K562 (cell line): ENCODE data around the gene GLIS1. TPM values are rescaled to one million over a fixed set of nuclear protein-coding genes. Genes with fewer than 3 reads are reported as not detected.
A peak's percentile ranks its signal among the peaks of the same experiment; 100 is the strongest.

Experiments
- ATAC-seq: fragments of 200-7000 bp; cut with Tn5 transposase; 3 replicates; pipeline ENCODE4 v1.9.1; 2020; ENCODE audit warnings: moderate library complexity
- BruUV-seq: library from RNA; stranded (reverse); fragments of 400-500 nt; replicated peaks from 2 replicates; lab custom pipeline; 2021; lab: Mats Ljungman, UMichigan
- CTCF ChIA-PET: fragments of 300-600 bp; formaldehyde crosslinking; extraction: SDS; loops from one replicate; lab custom pipeline; 2021; ENCODE audit warnings: low intra/inter-chr PET ratio; lab: Yijun Ruan, JAX
- POLR2A ChIA-PET: fragments of 300-600, 350-650 bp; sonication (Branson Sonifier 250); formaldehyde crosslinking; extraction: SDS; loops from one replicate; lab custom pipeline; 2021; ENCODE audit warnings: antibody characterized with exemption, inconsistent platforms; lab: Yijun Ruan, JAX
- DNase-seq, 4 experiments: peaks; one replicate each; pipeline versions ENCODE4 v3.0.0 to v3.0.0-alpha.2; 2011 to 2018; ENCODE audit warnings: low spot score in 3 of 4, mixed read lengths in 3 of 4; ENCODE audit errors: extremely low read depth in 1 of 4
- FAIRE-seq: peaks from 2 replicates; lab custom pipeline; 2011; peaks lifted over from hg19 to GRCh38; lab: Jason Lieb, UNC
- H2AFZ ChIP-seq: 2 replicates; pipeline ENCODE4 v1.6.0; 2011; ENCODE audit warnings: low read depth, low read length, control low read depth, inconsistent platforms
- H3K27ac ChIP-seq: fragments of 200-600 bp; 3 replicates; pipeline ENCODE4 v1.8.0; 2011; ENCODE audit warnings: low read depth, mild to moderate bottlenecking, control low read depth, inconsistent platforms, low read length, moderate library complexity, mixed read lengths; ENCODE audit errors: extremely low read depth
- H3K27me3 ChIP-seq, 2 experiments: fragments of 300-600 bp in 1 of 2; 2 replicates in 1 of 2; 3 replicates in 1 of 2; pipeline versions ENCODE4 v1.6.0 to v1.8.0; 2011; ENCODE audit warnings: inconsistent platforms in 2 of 2, low read length in 2 of 2, mild to moderate bottlenecking in 1 of 2, mixed read lengths in 1 of 2, moderate library complexity in 1 of 2; ENCODE audit not compliant: control insufficient read depth in 2 of 2, insufficient read depth in 2 of 2
- H3K36me3 ChIP-seq: fragments of 300-600 bp; 3 replicates; pipeline ENCODE4 v1.8.0; 2011; ENCODE audit warnings: mild to moderate bottlenecking, low read length, inconsistent platforms; ENCODE audit not compliant: control insufficient read depth, insufficient read depth
- H3K4me1 ChIP-seq, 2 experiments: fragments of 200-600 bp in 1 of 2; replicated peaks in 1 of 2; 2 replicates in 1 of 2; 3 replicates in 1 of 2; pipeline versions ENCODE4 v1.5.1 to v1.8.0; 2011; ENCODE audit warnings: inconsistent platforms in 2 of 2, low read length in 2 of 2, mild to moderate bottlenecking in 1 of 2, mixed read lengths in 1 of 2, moderate library complexity in 1 of 2; ENCODE audit not compliant: control insufficient read depth in 2 of 2, insufficient read depth in 2 of 2
- H3K4me2 ChIP-seq: 2 replicates; pipeline ENCODE4 v1.6.1; 2011; ENCODE audit warnings: low read length, control low read depth, inconsistent platforms, mixed read lengths; ENCODE audit not compliant: insufficient read depth
- H3K4me3 ChIP-seq: fragments of 200-600 bp; sonication (generic), shearing (Covaris generic); 2 replicates; pipeline ENCODE4 v1.5.1; 2016; ENCODE audit warnings: control low read depth, inconsistent platforms
- H3K79me2 ChIP-seq: fragments of 200-600 bp; 3 replicates; pipeline ENCODE4 v1.8.0; 2011; ENCODE audit warnings: low read length, inconsistent platforms; ENCODE audit not compliant: control insufficient read depth, insufficient read depth
- H3K9ac ChIP-seq, 2 experiments: 2 replicates each; pipeline versions ENCODE4 v1.6.0 to v1.6.1; 2011; ENCODE audit warnings: low read depth in 2 of 2, low read length in 2 of 2, control low read depth in 1 of 2, inconsistent platforms in 1 of 2, mild to moderate bottlenecking in 1 of 2, mixed read lengths in 1 of 2; ENCODE audit not compliant: insufficient read depth in 1 of 2
- H3K9me1 ChIP-seq: one replicate; pipeline ENCODE4 v1.6.0; 2011; ENCODE audit warnings: inconsistent platforms, mild to moderate bottlenecking, low read length, moderate library complexity; ENCODE audit not compliant: control insufficient read depth, insufficient read depth
- H3K9me3 ChIP-seq: replicated peaks from 2 replicates; pipeline ENCODE4 v1.5.1; 2011; ENCODE audit warnings: low read depth, low read length, inconsistent platforms; ENCODE audit not compliant: control insufficient read depth, insufficient read depth
- H4K20me1 ChIP-seq: replicated peaks from 2 replicates; pipeline ENCODE4 v1.6.1; 2011; ENCODE audit warnings: low read length, inconsistent platforms, mixed read lengths; ENCODE audit not compliant: control insufficient read depth, insufficient read depth
- ARNT ChIP-seq, 2 experiments: fragments of 450-650 bp; IDR thresholded peaks; 2 replicates each; pipeline ENCODE4 v1.6.1; 2016; ENCODE audit warnings: mild to moderate bottlenecking in 1 of 2
- GTF3C2 ChIP-seq: IDR thresholded peaks from 3 replicates; pipeline ENCODE4 v1.6.1; 2011; ENCODE audit warnings: borderline replicate concordance, mild to moderate bottlenecking, moderate library complexity; ENCODE audit not compliant: insufficient read length; ENCODE audit errors: extremely low read depth
- NCOA4 ChIP-seq: fragments of 450-650 bp; IDR thresholded peaks from 2 replicates; pipeline ENCODE4 v1.6.1; 2018; ENCODE audit warnings: mild to moderate bottlenecking; ENCODE audit not compliant: partially characterized antibody
- ZFP36 ChIP-seq: fragments of 150-350 bp; IDR thresholded peaks from 2 replicates; pipeline ENCODE4 v1.6.1; 2018; ENCODE audit warnings: low read length, low read depth; ENCODE audit not compliant: partially characterized antibody
- ZNF436 ChIP-seq: fragments of 250-450, 450-650 bp; sonication (Bioruptor Pico); formaldehyde crosslinking; IDR thresholded peaks from 2 replicates; pipeline ENCODE4 v1.7.0; 2020; ENCODE audit warnings: mild to moderate bottlenecking
- whole genome bisulfite sequencing: fragments of 100-300 bp; shearing (Covaris generic); methylation state at CpG from one replicate; pipeline ENCODE4 v1.1.6; 2016; ENCODE audit warnings: low coverage, mixed read lengths; ENCODE audit not compliant: insufficient coverage; ENCODE audit errors: missing lambda C conversion rate; 5-methylcytosine and 5-hydroxymethylcytosine counted together
- in situ Hi-C: fragments of 300-500 bp; cut with MboI; formaldehyde crosslinking; loops from 4 replicates; pipeline ENCODE4 v1.15.0; 2018; ENCODE audit warnings: inconsistent platforms, mixed read lengths
- intact Hi-C: fragments of 100-400 bp; cut with micrococcal nuclease; formaldehyde crosslinking; loops from 2 replicates; pipeline ENCODE4 v1.14.2; 2022
- polyA plus RNA-seq, 8 experiments: library from polyadenylated mRNA; depleted of rRNA in 4 of 8; stranded (reverse) in 5 of 8; unstranded in 3 of 8; fragments of >200 nt; fragmentation: Nextera tagmentation in 2 of 8; fragmentation: Illumina TruSeq in 1 of 8; extraction: Ambion mirVana in 2 of 8; extraction: Trizol in 1 of 8; gene quantifications; 2 replicates each; pipeline versions ENCODE4 v1.2.1 to v1.2.3, GENCODE V29; 2011 to 2014; ENCODE audit warnings: inconsistent platforms in 1 of 8, missing spikeins in 1 of 8
- total RNA-seq, 7 experiments: library from RNA; depleted of rRNA in 6 of 7; stranded (reverse); fragments of >200 nt in 6 of 7; fragmentation: Illumina TruSeq in 2 of 7; extraction: Trizol in 2 of 7; gene quantifications; 2 replicates each; pipeline versions ENCODE4 v1.2.1 to v1.2.3, GENCODE V29; 2011 to 2021; ENCODE audit warnings: low replicate concordance in 1 of 7

The GLIS1 gene
- total and polyA plus RNA-seq, 9 of the 15 experiments (the other 6 are each of a cell fraction or from before 2014, with no cell fraction given), result not detected

GRCh38 chr1:53547231-53547790, 191.7 kb downstream of the GLIS1 start (continued):
- no peak for TF ChIP-seq ARNT (IDR thresholded peaks at IDR 0.05)

- ATAC-seq, result no peak
Observed at GRCh38 chr1:53546409-53547155, 192.4 kb downstream of the GLIS1 start.

More at GRCh38 chr1:53546409-53547155, 192.4 kb downstream of the GLIS1 start:
- no peak for FAIRE-seq
- Histone ChIP-seq H3K9ac (no peak overlapping the region), H3K9me3 (no peaks in the 10 kb centered on the region), H4K20me1 (peaks cover 7% of the 10 kb centered on the region), H3K4me1 (no peaks in the 10 kb centered on the region), H3K4me2 (no peak overlapping the region), H3K36me3 (no peaks in the 10 kb centered on the region), H3K9me1 (no peaks in the 10 kb centered on the region), H3K79me2 (no peaks in the 10 kb centered on the region), H3K27ac (no peak overlapping the region), H2AFZ (no peak overlapping the region), H3K4me3 (no peak overlapping the region), H3K27me3 (peaks cover 36 to 79% of the 10 kb centered on the region in 2 experiments)
- 2% methylated on average over 13 of the region's 13 CpGs for WGBS
- in situ Hi-C loops (no loop called here), intact Hi-C loops (no loop called here)
- ChIA-PET CTCF (no interaction called here), POLR2A (no interaction called here)
- no peak for DNase-seq
- TF ChIP-seq ZNF436 (CRISPR knock-in tag), result 0 out of 2 replicates have a peak, but pooled peaks have one; percentile 42
- no peak for TF ChIP-seq NCOA4
- TF ChIP-seq ZFP36, result peak; percentile 96
- peak; percentile 15 for TF ChIP-seq GTF3C2
- no TSS peak for BruUV-seq
